Measurements from ENCODE around the gene SOHLH1. TPM values are rescaled to one million over a fixed set of nuclear protein-coding genes. Genes with fewer than 3 reads are reported as not detected.

The SOHLH1 gene
- polyA plus RNA-seq, 1 donor: not detected

DNA sequence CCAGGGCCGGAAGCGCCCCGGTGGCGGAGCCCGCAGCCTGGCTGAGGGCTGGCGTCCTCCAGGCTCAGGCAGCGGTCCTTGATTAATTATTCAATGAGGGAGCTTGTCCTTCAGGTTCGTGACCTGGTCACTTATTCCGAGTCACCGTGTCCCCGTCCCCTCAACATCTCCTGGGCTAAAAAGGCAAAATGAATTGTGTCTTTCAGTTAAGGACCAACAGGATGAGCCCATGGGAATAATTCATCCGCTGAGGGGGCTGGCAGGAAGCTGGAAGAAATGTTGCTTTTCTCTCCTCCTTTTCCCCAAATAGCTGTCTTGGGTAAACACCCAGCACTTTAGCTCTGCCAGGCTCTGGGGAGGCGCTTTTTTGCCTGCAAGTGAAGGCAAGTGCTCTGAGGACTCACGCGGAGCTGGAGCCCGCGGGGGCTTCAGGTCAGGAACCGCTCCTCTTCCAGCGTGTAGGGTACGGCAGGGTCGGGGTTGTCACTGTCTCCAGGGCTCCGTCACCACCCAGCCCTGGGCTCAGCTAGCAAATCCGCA lies 15.8 kb upstream of the SOHLH1 start:
- no peaks in the 10 kb centered on the region for H3K36me3 ChIP-seq (ENCODE audit: control insufficient read depth, insufficient read depth, low read length)
- no peak overlapping the region for H3K4me3 ChIP-seq (ENCODE audit: low read length)
- peaks cover 3% of the 10 kb centered on the region for H3K9me3 ChIP-seq (ENCODE audit: control insufficient read depth, low read depth, low read length)
- WGBS (ENCODE audit: insufficient coverage, low lambda C conversion rate): no CpG with 5 or more reads among the region's 23 CpGs
- H3K27ac ChIP-seq (ENCODE audit: low read length): no peak overlapping the region
- DNase-seq: no peak
- H3K4me1 ChIP-seq (ENCODE audit: control insufficient read depth, insufficient read depth, low read length): no peaks in the 10 kb centered on the region
- H3K27me3 ChIP-seq (ENCODE audit: control insufficient read depth, insufficient read depth, low read length): peaks cover 34% of the 10 kb centered on the region

DNA sequence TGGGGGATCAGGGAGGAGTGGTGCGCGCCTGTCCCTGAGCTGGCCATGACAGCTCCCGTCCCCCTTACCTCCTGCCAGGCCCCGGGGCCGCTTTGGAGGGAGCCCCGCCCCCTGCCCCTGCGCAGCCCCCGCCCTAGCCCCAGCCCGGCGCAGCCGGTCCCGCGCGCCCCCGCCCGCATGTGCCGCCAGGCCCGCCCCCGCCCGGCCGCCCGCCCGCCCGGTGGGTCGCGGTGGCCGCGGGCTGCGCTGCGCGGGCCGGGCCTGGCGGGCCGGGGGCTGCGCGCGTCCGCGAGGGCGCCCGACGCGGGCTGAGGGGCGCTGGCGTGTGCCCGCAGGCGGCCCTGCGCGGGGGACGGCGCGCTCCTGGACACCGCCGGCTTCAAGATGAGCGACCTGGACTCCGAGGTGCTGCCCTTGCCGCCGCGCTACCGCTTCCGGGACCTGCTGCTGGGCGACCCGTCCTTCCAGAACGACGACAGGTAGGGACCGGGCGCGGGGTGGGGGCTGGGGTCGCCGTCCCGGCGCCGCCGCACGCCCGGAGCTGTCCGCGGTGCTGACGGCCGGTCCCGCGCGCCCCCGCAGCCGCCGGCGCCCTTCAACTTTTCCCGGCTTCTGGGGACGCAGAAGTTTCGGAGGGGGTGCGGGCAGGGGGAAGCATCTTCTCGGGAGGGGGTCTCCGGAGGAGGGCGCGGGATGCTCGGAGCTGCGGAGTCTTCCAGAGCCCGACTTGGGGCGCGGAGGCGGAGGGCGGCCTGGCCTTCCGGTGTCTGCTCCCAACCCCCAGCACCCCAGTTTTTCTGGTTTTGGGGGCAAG lies 15.2 kb upstream of the SOHLH1 start:
- Histone ChIP-seq H3K27ac (ENCODE audit: low read length) (no peak overlapping the region), H3K27me3 (ENCODE audit: control insufficient read depth, insufficient read depth, low read length) (peaks cover 34% of the 10 kb centered on the region), H3K9me3 (ENCODE audit: control insufficient read depth, low read depth, low read length) (peaks cover 3% of the 10 kb centered on the region), H3K36me3 (ENCODE audit: control insufficient read depth, insufficient read depth, low read length) (no peaks in the 10 kb centered on the region), H3K4me1 (ENCODE audit: control insufficient read depth, insufficient read depth, low read length) (no peaks in the 10 kb centered on the region), H3K4me3 (ENCODE audit: low read length) (no peak overlapping the region)
- no CpG with 5 or more reads among the region's 103 CpGs for WGBS (ENCODE audit: insufficient coverage, low lambda C conversion rate)
- peak in 1 of 2 donors; percentile 8 for DNase-seq

DNA sequence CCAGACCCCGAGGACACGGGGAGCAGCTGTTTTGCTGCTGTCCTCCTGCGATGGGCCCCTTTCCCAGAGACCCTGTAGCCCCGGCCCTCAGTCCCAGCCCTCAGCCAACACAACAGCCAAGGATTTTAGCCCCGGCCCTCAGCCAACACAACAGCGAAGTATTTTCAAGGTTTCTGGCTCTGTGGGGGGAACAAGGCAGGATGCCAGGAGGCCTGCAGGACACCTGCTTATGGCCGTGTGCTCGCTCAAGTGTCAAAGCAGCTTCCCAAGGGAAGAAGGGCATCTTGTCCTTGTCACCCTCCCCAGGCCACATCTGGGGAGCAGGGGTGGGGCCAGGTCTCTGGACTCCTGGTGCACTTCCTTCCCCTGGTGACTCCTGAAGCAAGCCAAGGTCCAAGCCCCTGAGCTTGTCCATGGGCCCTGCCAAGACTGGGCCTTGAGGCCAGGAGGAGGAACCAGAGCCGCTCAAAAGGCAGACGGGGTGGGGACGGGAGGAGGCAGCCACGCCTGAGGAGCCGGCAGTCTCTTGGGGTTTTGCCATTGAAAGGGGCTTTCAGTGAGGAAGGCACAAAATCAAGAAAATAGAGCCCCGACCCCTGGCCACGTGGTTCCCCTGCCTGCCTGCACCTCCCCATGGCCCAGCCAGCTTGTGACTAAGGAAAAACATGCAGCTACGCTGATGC lies 13.5 kb upstream of the SOHLH1 start:
- H3K27me3 ChIP-seq (ENCODE audit: control insufficient read depth, insufficient read depth, low read length): peaks cover 34% of the 10 kb centered on the region

GRCh38 chr9:135711881-135712280 lies 12.6 kb upstream of the SOHLH1 start:
- no CpG with 5 or more reads among the region's 10 CpGs for WGBS (ENCODE audit: insufficient coverage, low lambda C conversion rate)
- H3K27me3 ChIP-seq (ENCODE audit: control insufficient read depth, insufficient read depth, low read length): peaks cover 31% of the 10 kb centered on the region
- H3K4me3 ChIP-seq (ENCODE audit: low read length): no peak overlapping the region
- no peaks in the 10 kb centered on the region for H3K36me3 ChIP-seq (ENCODE audit: control insufficient read depth, insufficient read depth, low read length)
- no peak for DNase-seq
- H3K9me3 ChIP-seq (ENCODE audit: control insufficient read depth, low read depth, low read length): peaks cover 3% of the 10 kb centered on the region
- H3K4me1 ChIP-seq (ENCODE audit: control insufficient read depth, insufficient read depth, low read length): no peaks in the 10 kb centered on the region
- no peak overlapping the region for H3K27ac ChIP-seq (ENCODE audit: low read length)

More for the DNA sequence above, 13.5 kb upstream of the SOHLH1 start:
- no peak overlapping the region for H3K4me3 ChIP-seq (ENCODE audit: low read length)
- no peak for DNase-seq
- H3K9me3 ChIP-seq (ENCODE audit: control insufficient read depth, low read depth, low read length): peaks cover 3% of the 10 kb centered on the region
- no CpG with 5 or more reads among the region's 16 CpGs for WGBS (ENCODE audit: insufficient coverage, low lambda C conversion rate)
- H3K4me1 ChIP-seq (ENCODE audit: control insufficient read depth, insufficient read depth, low read length): no peaks in the 10 kb centered on the region
- H3K27ac ChIP-seq (ENCODE audit: low read length): no peak overlapping the region
- no peaks in the 10 kb centered on the region for H3K36me3 ChIP-seq (ENCODE audit: control insufficient read depth, insufficient read depth, low read length)

- Histone ChIP-seq H3K27ac (ENCODE audit: low read length) (no peak overlapping the region), H3K4me1 (ENCODE audit: control insufficient read depth, insufficient read depth, low read length) (no peaks in the 10 kb centered on the region), H3K36me3 (ENCODE audit: control insufficient read depth, insufficient read depth, low read length) (no peaks in the 10 kb centered on the region), H3K9me3 (ENCODE audit: control insufficient read depth, low read depth, low read length) (peaks cover 3% of the 10 kb centered on the region), H3K27me3 (ENCODE audit: control insufficient read depth, insufficient read depth, low read length) (peaks cover 30% of the 10 kb centered on the region), H3K4me3 (ENCODE audit: low read length) (no peak overlapping the region)
- no peak for DNase-seq
- no CpG with 5 or more reads among the region's 12 CpGs for WGBS (ENCODE audit: insufficient coverage, low lambda C conversion rate)
These were observed 12.1 kb upstream of the SOHLH1 start for GRCh38 chr9:135711391-135711790.

DNA sequence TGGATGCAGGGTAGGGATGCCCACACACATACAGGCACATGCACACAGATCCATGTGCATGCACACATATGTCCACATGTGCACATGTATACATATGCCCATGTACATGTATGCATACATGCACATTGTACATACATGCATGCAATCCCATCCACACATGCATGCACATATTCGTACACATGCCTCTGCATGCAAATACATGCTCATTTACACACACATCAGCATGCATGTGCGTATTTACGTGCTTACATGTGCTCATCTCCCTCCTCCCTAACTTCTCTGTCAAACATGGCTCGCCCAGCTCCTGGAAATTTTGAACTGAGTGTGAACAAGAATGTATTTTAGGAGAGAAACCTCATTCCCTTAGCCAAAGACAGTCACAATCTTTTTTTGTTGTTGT lies 8.9 kb upstream of the SOHLH1 start:
- H3K27me3 ChIP-seq (ENCODE audit: control insufficient read depth, insufficient read depth, low read length): peaks cover 14% of the 10 kb centered on the region
- H3K4me3 ChIP-seq (ENCODE audit: low read length): no peak overlapping the region
- DNase-seq: no peak
- H3K36me3 ChIP-seq (ENCODE audit: control insufficient read depth, insufficient read depth, low read length): no peaks in the 10 kb centered on the region
- no CpG with 5 or more reads among the region's 4 CpGs for WGBS (ENCODE audit: insufficient coverage, low lambda C conversion rate)
- H3K9me3 ChIP-seq (ENCODE audit: control insufficient read depth, low read depth, low read length): no peaks in the 10 kb centered on the region
- no peaks in the 10 kb centered on the region for H3K4me1 ChIP-seq (ENCODE audit: control insufficient read depth, insufficient read depth, low read length)
- no peak overlapping the region for H3K27ac ChIP-seq (ENCODE audit: low read length)

- Histone ChIP-seq H3K9me3 (ENCODE audit: control insufficient read depth, low read depth, low read length) (no peaks in the 10 kb centered on the region), H3K27me3 (ENCODE audit: control insufficient read depth, insufficient read depth, low read length) (peaks cover 14% of the 10 kb centered on the region), H3K27ac (ENCODE audit: low read length) (no peak overlapping the region), H3K36me3 (ENCODE audit: control insufficient read depth, insufficient read depth, low read length) (no peaks in the 10 kb centered on the region), H3K4me3 (ENCODE audit: low read length) (no peak overlapping the region), H3K4me1 (ENCODE audit: control insufficient read depth, insufficient read depth, low read length) (no peaks in the 10 kb centered on the region)
- WGBS (ENCODE audit: insufficient coverage, low lambda C conversion rate): no CpG with 5 or more reads among the region's 23 CpGs
- DNase-seq: no peak
These were observed 8.2 kb upstream of the SOHLH1 start for GRCh38 chr9:135707252-135708138.

DNA sequence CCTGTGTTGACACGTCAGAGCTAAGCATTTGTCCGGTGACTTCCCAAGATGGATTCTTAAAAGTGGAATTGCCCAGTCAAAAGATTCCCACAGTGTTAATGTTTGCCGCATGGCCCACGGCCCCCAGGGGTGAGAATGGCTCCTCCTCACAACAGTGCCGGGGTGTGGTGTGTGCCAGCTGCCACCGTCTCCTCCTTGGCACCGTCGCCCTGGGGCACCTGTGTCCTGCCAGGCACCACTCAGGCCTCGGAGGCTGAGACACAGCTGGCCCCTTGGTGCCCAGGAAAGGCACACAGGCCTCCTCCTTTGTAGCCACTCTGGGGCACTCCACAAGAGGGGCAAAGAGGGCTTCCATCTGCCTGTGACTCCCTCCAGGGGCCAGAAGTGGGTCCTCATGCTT lies 7.0 kb upstream of the SOHLH1 start:
- Histone ChIP-seq H3K27ac (ENCODE audit: low read length) (no peak overlapping the region), H3K4me1 (ENCODE audit: control insufficient read depth, insufficient read depth, low read length) (no peaks in the 10 kb centered on the region), H3K9me3 (ENCODE audit: control insufficient read depth, low read depth, low read length) (no peaks in the 10 kb centered on the region), H3K27me3 (ENCODE audit: control insufficient read depth, insufficient read depth, low read length) (peaks cover 19% of the 10 kb centered on the region), H3K4me3 (ENCODE audit: low read length) (no peak overlapping the region), H3K36me3 (ENCODE audit: control insufficient read depth, insufficient read depth, low read length) (no peaks in the 10 kb centered on the region)
- DNase-seq: no peak
- no CpG with 5 or more reads among the region's 9 CpGs for WGBS (ENCODE audit: insufficient coverage, low lambda C conversion rate)

DNA sequence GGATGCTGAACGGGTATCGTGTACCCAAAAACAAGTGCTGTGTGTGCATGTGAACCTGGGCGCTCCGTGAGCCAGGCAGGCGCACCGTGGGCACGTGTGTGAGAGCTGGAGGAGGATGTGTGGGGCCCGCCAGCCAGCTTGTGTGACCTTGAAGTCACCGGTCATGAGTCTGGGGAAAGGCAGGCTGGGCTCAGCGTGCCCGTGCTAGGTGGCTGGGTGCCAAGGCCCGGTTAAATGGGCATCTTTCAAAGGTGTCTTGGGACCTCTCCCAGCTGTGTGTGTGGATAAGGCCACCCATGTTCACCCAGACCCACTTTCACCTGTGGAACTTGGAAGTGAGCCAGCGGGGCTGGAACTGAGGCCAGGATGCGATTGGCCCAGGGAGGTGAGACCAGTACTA lies 6.1 kb upstream of the SOHLH1 start:
- no peaks in the 10 kb centered on the region for H3K36me3 ChIP-seq (ENCODE audit: control insufficient read depth, insufficient read depth, low read length)
- H3K9me3 ChIP-seq (ENCODE audit: control insufficient read depth, low read depth, low read length): no peaks in the 10 kb centered on the region
- no peak for DNase-seq
- WGBS (ENCODE audit: insufficient coverage, low lambda C conversion rate): no CpG with 5 or more reads among the region's 14 CpGs
- H3K4me3 ChIP-seq (ENCODE audit: low read length): no peak overlapping the region
- peaks cover 23% of the 10 kb centered on the region for H3K27me3 ChIP-seq (ENCODE audit: control insufficient read depth, insufficient read depth, low read length)
- H3K4me1 ChIP-seq (ENCODE audit: control insufficient read depth, insufficient read depth, low read length): no peaks in the 10 kb centered on the region
- H3K27ac ChIP-seq (ENCODE audit: low read length): no peak overlapping the region

GRCh38 chr9:135704483-135704882 lies 5.2 kb upstream of the SOHLH1 start:
- no peaks in the 10 kb centered on the region for H3K36me3 ChIP-seq (ENCODE audit: control insufficient read depth, insufficient read depth, low read length)
- H3K9me3 ChIP-seq (ENCODE audit: control insufficient read depth, low read depth, low read length): no peaks in the 10 kb centered on the region
- peaks cover 23% of the 10 kb centered on the region for H3K27me3 ChIP-seq (ENCODE audit: control insufficient read depth, insufficient read depth, low read length)
- H3K27ac ChIP-seq (ENCODE audit: low read length): no peak overlapping the region
- no peak for DNase-seq
- no peaks in the 10 kb centered on the region for H3K4me1 ChIP-seq (ENCODE audit: control insufficient read depth, insufficient read depth, low read length)
- H3K4me3 ChIP-seq (ENCODE audit: low read length): no peak overlapping the region
- WGBS (ENCODE audit: insufficient coverage, low lambda C conversion rate): no CpG with 5 or more reads among the region's 5 CpGs

All from large intestine (tissue), 3 donors.